ENCODE measurements around the gene FOXA1.
A peak's percentile ranks its signal among the peaks of the same experiment; 100 is the strongest.

FOXA1 gene

DNA sequence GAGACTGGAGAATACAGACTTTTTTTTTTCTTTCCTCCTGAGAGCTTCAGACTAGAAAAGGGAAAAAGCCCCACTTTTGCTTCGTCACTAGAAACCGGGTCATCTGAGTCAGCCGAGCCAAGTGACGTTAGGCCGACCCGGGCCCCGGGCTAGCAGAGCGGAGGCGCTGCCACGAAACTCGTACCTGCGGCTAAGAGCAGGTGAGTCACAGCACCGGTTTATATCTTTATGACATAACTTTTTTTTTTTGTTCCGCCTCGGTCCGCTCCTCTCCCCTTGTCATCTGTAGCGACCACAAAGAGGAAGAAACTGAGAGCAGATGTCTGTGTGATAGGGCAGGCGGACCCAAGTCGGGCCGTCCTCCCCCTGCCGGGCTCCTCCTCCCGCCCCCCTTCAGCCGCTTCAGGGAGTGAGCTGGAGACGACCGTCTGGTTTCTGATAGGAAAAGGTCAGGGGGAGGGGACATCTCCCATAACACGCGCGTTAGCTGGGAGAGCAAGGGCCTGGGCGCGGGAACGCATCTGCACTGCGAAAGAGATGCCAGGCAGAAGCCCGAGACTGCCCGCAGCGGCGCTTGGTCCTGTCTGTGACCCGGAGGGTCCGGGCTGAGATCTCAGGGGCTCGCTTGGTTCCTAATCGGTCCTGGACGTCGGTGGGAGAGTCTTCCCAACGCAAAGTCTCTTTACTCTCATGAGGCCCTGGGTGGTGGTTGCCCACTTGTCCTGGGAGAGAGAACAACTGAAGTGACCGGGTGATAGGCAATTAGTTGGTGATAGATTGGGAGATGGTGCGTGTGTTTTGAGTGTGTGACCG is 966 bp upstream of the FOXA1 start:
- DNase-seq = peak; percentile 14

GRCh38 chr14:37594238-37594970 is 645 bp downstream of the FOXA1 start:
- peaks cover 99% of the 10 kb centered on the region for H3K27me3 ChIP-seq
- no peaks in the 10 kb centered on the region for H3K36me3 ChIP-seq
- TF ChIP-seq, protein P1, sequence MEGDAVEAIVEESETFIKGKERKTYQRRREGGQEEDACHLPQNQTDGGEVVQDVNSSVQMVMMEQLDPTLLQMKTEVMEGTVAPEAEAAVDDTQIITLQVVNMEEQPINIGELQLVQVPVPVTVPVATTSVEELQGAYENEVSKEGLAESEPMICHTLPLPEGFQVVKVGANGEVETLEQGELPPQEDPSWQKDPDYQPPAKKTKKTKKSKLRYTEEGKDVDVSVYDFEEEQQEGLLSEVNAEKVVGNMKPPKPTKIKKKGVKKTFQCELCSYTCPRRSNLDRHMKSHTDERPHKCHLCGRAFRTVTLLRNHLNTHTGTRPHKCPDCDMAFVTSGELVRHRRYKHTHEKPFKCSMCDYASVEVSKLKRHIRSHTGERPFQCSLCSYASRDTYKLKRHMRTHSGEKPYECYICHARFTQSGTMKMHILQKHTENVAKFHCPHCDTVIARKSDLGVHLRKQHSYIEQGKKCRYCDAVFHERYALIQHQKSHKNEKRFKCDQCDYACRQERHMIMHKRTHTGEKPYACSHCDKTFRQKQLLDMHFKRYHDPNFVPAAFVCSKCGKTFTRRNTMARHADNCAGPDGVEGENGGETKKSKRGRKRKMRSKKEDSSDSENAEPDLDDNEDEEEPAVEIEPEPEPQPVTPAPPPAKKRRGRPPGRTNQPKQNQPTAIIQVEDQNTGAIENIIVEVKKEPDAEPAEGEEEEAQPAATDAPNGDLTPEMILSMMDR (IDR thresholded peaks at IDR 0.05; ENCODE audit: low read depth, low read length) = peak; percentile 83
- H3K4me1 ChIP-seq = no peaks in the 10 kb centered on the region
- peak; percentile 62 for DNase-seq
- H3K4me3 ChIP-seq (ENCODE audit: low read depth, low read length) = no peak overlapping the region
- no peaks in the 10 kb centered on the region for H3K9me3 ChIP-seq

More for the DNA sequence above, 966 bp upstream of the FOXA1 start:
- TF ChIP-seq, protein P1 (IDR thresholded peaks at IDR 0.05; ENCODE audit: low read depth, low read length) = no peak
- no peaks in the 10 kb centered on the region for H3K4me1 ChIP-seq
- H3K27me3 ChIP-seq = peaks cover 99% of the 10 kb centered on the region
- H3K4me3 ChIP-seq (ENCODE audit: low read depth, low read length) = no peak overlapping the region
- H3K36me3 ChIP-seq = no peaks in the 10 kb centered on the region
- H3K9me3 ChIP-seq = no peaks in the 10 kb centered on the region

GRCh38 chr14:37593511-37594237 is 1.4 kb downstream of the FOXA1 start:
- H3K4me3 ChIP-seq (ENCODE audit: low read depth, low read length) = no peak overlapping the region
- DNase-seq = no peak

GRCh38 chr14:37592482-37593408 is 2.3 kb downstream of the FOXA1 start:
- H3K36me3 ChIP-seq = no peaks in the 10 kb centered on the region
- no peak overlapping the region for H3K4me3 ChIP-seq (ENCODE audit: low read depth, low read length)
- no peak for DNase-seq
- H3K4me1 ChIP-seq = no peaks in the 10 kb centered on the region
- no peaks in the 10 kb centered on the region for H3K9me3 ChIP-seq
- peaks cover 99% of the 10 kb centered on the region for H3K27me3 ChIP-seq
- TF ChIP-seq, protein P1 (IDR thresholded peaks at IDR 0.05; ENCODE audit: low read depth, low read length) = no peak

More at GRCh38 chr14:37593511-37594237, 1.4 kb downstream of the FOXA1 start:
- peaks cover 99% of the 10 kb centered on the region for H3K27me3 ChIP-seq
- no peaks in the 10 kb centered on the region for H3K9me3 ChIP-seq
- no peaks in the 10 kb centered on the region for H3K4me1 ChIP-seq
- TF ChIP-seq, protein P1 (IDR thresholded peaks at IDR 0.05; ENCODE audit: low read depth, low read length) = no peak
- no peaks in the 10 kb centered on the region for H3K36me3 ChIP-seq

DNA sequence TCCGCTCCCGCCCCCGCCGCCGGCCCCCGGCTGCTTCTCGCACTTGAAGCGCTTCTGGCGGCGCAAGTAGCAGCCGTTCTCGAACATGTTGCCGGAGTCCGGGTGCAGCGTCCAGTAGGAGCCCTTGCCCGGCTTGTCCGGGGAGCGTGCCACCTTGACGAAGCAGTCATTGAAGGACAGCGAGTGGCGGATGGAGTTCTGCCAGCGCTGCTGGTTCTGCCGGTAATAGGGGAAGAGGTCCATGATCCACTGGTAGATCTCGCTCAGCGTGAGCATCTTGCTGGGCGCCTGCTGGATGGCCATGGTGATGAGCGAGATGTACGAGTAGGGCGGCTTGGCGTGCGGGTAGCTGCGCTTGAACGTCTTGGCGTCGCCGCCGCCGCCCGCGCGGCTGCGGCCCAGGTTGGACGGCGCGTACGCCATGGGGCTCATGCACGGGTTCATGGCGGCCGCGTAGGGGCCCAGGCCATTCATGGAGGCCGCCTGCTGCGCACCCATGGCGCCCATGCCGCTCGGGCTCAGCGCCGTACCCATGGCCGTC is 3.0 kb downstream of the FOXA1 start:
- TF ChIP-seq, protein P1 (IDR thresholded peaks at IDR 0.05; ENCODE audit: low read depth, low read length) = no peak
- no peak for DNase-seq

More for the DNA sequence above, 3.0 kb downstream of the FOXA1 start:
- Histone ChIP-seq H3K4me1 (no peaks in the 10 kb centered on the region), H3K4me3 (ENCODE audit: low read depth, low read length) (no peak overlapping the region), H3K9me3 (no peaks in the 10 kb centered on the region), H3K36me3 (no peaks in the 10 kb centered on the region), H3K27me3 (peaks cover 99% of the 10 kb centered on the region)
